Heart left ventricle (tissue), 13 donors: Measurements from ENCODE around the gene TYSND1.
"Not testable (repeated sequence)": the region's sequence is repeated elsewhere in the genome, so short reads cannot be mapped to it uniquely, and the experiment has no call there.

Experiments
- CTCF ChIP-seq, 12 donors: fragments of 200-600 bp; sonication (generic) in 4 of 12; IDR thresholded peaks; one replicate each; pipeline versions ENCODE4 v1.5.0 to v1.8.0; 2018 to 2022; ENCODE audit warnings: antibody characterized with exemption in 12 of 12, mild to moderate bottlenecking in 5 of 12
- POLR2A ChIP-seq, 2 donors: fragments of 450-650 bp; IDR thresholded peaks; one replicate each; pipeline ENCODE4 v1.6.1; 2017; ENCODE audit warnings: antibody characterized with exemption in 2 of 2, mild to moderate bottlenecking in 2 of 2, moderate library complexity in 2 of 2
- donor health status: ischemic (EF 13 %, LVEDD 7.1; RV severe dilation, severe dysfunction).
- donor health status: DM: no; HTN: yes; CAD: no.
- donor health status: DM: no; HTN: no; CAD: no.
- donor health status: ischemic (EF 25% LVEDD 6.9; RV normal size, moderate dysfunction).
- donor health status: ischemic (EF 25% LVEDD 5.7; RV mildly dilated, moderate dysfunction).
- donor health status: ischemic (EF 35%, LVEDD 5.7; RV mildly dilated, moderate dysfunction).
- donor health status: nonischemic (EF 11% LVEDD 7.7; RV severe dilation, severe dysfunction).
- donor health status: DM: yes; HTN: yes; CAD: no.
- donor health status: PGD.
- donor health status: ischemic (EF 29% LVEDD 5.4; RV normal size, mild dysfunction).
- donor health status: nonischemic (EF 23%, LVEDD 6.1; RV moderate dilation, normal function).

- not testable (repeated sequence) for TF ChIP-seq CTCF, POLR2A (IDR thresholded peaks at IDR 0.05)
These were observed 45.4 kb downstream of the TYSND1 start for GRCh38 chr10:70101068-70101562.
